Liver (tissue), 9 donors: Measurements from ENCODE around the gene YPEL3. TPM values are rescaled to one million over a fixed set of nuclear protein-coding genes. Genes with fewer than 3 reads are reported as not detected.

Source experiments
- DNase-seq: peaks from one replicate; pipeline ENCODE4 v3.0.0-alpha.2; 2017; ENCODE audit warnings: low spot score
- H3K27ac ChIP-seq, 2 donors: one replicate each; pipeline ENCODE4 v1.7.0; 2013; ENCODE audit warnings: inconsistent platforms in 2 of 2, low read length in 2 of 2, control low read depth in 1 of 2, low read depth in 1 of 2, mild to moderate bottlenecking in 1 of 2
- H3K27me3 ChIP-seq, 4 donors: one replicate each; pipeline versions ENCODE4 v1.6.1 to v1.7.0; 2013; ENCODE audit warnings: low read length in 3 of 4, inconsistent platforms in 1 of 4, mild to moderate bottlenecking in 1 of 4, moderate library complexity in 1 of 4; ENCODE audit not compliant: control insufficient read depth in 4 of 4, insufficient read depth in 4 of 4
- H3K36me3 ChIP-seq, 4 donors: one replicate each; pipeline versions ENCODE4 v1.6.1 to v1.7.0; 2013; ENCODE audit warnings: low read length in 3 of 4, mild to moderate bottlenecking in 3 of 4, low read depth in 1 of 4, moderate library complexity in 1 of 4; ENCODE audit not compliant: control insufficient read depth in 4 of 4, insufficient read depth in 3 of 4
- H3K4me1 ChIP-seq, 4 donors: one replicate each; pipeline versions ENCODE4 v1.6.1 to v1.7.0; 2013; ENCODE audit warnings: low read length in 3 of 4, mild to moderate bottlenecking in 3 of 4, moderate library complexity in 1 of 4; ENCODE audit not compliant: control insufficient read depth in 4 of 4, insufficient read depth in 4 of 4
- H3K4me3 ChIP-seq, 3 donors: one replicate each; pipeline versions ENCODE4 v1.6.1 to v1.7.0; 2013; ENCODE audit warnings: low read length in 3 of 3, control low read depth in 1 of 3, low read depth in 1 of 3, mild to moderate bottlenecking in 1 of 3
- H3K9ac ChIP-seq, 2 donors: one replicate each; pipeline ENCODE4 v1.7.0; 2013; ENCODE audit warnings: low read length in 2 of 2, mild to moderate bottlenecking in 2 of 2, moderate library complexity in 2 of 2, control low read depth in 1 of 2, low read depth in 1 of 2
- H3K9me3 ChIP-seq, 4 donors: one replicate each; pipeline versions ENCODE4 v1.6.1 to v1.7.0; 2013; ENCODE audit warnings: low read length in 3 of 4; ENCODE audit not compliant: control insufficient read depth in 4 of 4
- ATF3 ChIP-seq: IDR thresholded peaks from 2 replicates; pipeline ENCODE4 v1.6.1; 2016; ENCODE audit warnings: antibody characterized with exemption
- CTCF ChIP-seq: fragments of 150-350 bp; IDR thresholded peaks from 2 replicates; pipeline ENCODE4 v1.5.1; 2017; ENCODE audit warnings: improper control_type of control experiment, low read depth, low read length; ENCODE audit not compliant: missing input control
- EGR1 ChIP-seq, 2 donors: IDR thresholded peaks; 2 replicates each; pipeline ENCODE4 v1.6.1; 2016 to 2018; ENCODE audit warnings: antibody characterized with exemption in 2 of 2, low read depth in 2 of 2
- FOXA1 ChIP-seq: IDR thresholded peaks from 2 replicates; pipeline ENCODE4 v1.6.1; 2016; ENCODE audit warnings: antibody characterized with exemption
- FOXA2 ChIP-seq: IDR thresholded peaks from 2 replicates; pipeline ENCODE4 v1.6.1; 2016; ENCODE audit warnings: antibody characterized with exemption
- GABPA ChIP-seq, 2 donors: IDR thresholded peaks in 1 of 2; conservative IDR thresholded peaks in 1 of 2; 2 replicates each; pipeline ENCODE4 v1.6.1; 2016; ENCODE audit warnings: antibody characterized with exemption in 2 of 2, mild to moderate bottlenecking in 1 of 2, moderate library complexity in 1 of 2
- HNF4A ChIP-seq, 2 donors: conservative IDR thresholded peaks; 2 replicates each; pipeline ENCODE4 v1.6.1; 2016; ENCODE audit warnings: antibody characterized with exemption in 2 of 2, mild to moderate bottlenecking in 2 of 2
- HNF4G ChIP-seq: IDR thresholded peaks from 2 replicates; pipeline ENCODE4 v1.6.1; 2016; ENCODE audit warnings: antibody characterized with exemption
- JUND ChIP-seq, 2 donors: IDR thresholded peaks; 2 replicates each; pipeline ENCODE4 v1.6.1; 2016; ENCODE audit warnings: antibody characterized with exemption in 2 of 2
- MAX ChIP-seq: IDR thresholded peaks from 2 replicates; pipeline ENCODE4 v1.6.1; 2016; ENCODE audit warnings: antibody characterized with exemption
- NR2F2 ChIP-seq: IDR thresholded peaks from 2 replicates; pipeline ENCODE4 v1.6.1; 2016; ENCODE audit warnings: antibody characterized with exemption
- RAD21 ChIP-seq, 2 donors: IDR thresholded peaks; 2 replicates each; pipeline ENCODE4 v1.6.1; 2016; ENCODE audit warnings: antibody characterized with exemption in 2 of 2, mild to moderate bottlenecking in 2 of 2
- RXRA ChIP-seq, 2 donors: IDR thresholded peaks; 2 replicates each; pipeline ENCODE4 v1.6.1; 2017 to 2018; ENCODE audit warnings: antibody characterized with exemption in 2 of 2, mild to moderate bottlenecking in 1 of 2
- SP1 ChIP-seq: IDR thresholded peaks from 2 replicates; pipeline ENCODE4 v1.6.1; 2018; ENCODE audit warnings: antibody characterized with exemption, mild to moderate bottlenecking
- TAF1 ChIP-seq: conservative IDR thresholded peaks from 2 replicates; pipeline ENCODE4 v1.6.1; 2016; ENCODE audit warnings: antibody characterized with exemption, mild to moderate bottlenecking
- YY1 ChIP-seq: IDR thresholded peaks from 2 replicates; pipeline ENCODE4 v1.6.1; 2016; ENCODE audit warnings: antibody characterized with exemption, mild to moderate bottlenecking
- ZBTB33 ChIP-seq: IDR thresholded peaks from 2 replicates; pipeline ENCODE4 v1.6.1; 2016; ENCODE audit warnings: antibody characterized with exemption
- WGBS: extraction: QIAGEN DNeasy Blood & Tissue Kit; methylation state at CpG from one replicate; pipeline ENCODE4 v1.1.7; 2013; 5-methylcytosine and 5-hydroxymethylcytosine counted together
- polyA plus RNA-seq, 2 donors: library from polyadenylated mRNA; stranded (reverse) in 1 of 2; unstranded in 1 of 2; fragments of 200-250 nt in 1 of 2; fragments of >200 nt in 1 of 2; fragmentation: Nextera tagmentation in 1 of 2; extraction: Ambion mirVana in 1 of 2; gene quantifications; one replicate each; pipeline versions ENCODE4 v1.2.1 to v1.2.3, GENCODE V29; 2013 to 2015
- total RNA-seq, 2 donors: library from RNA; depleted of rRNA; stranded (reverse); fragments of >200 nt; gene quantifications; one replicate each; pipeline ENCODE4 v1.2.3, GENCODE V29; 2014
- TF ChIP-seq, protein P1 (sequence below): IDR thresholded peaks from 2 replicates; pipeline ENCODE4 v1.6.1; 2016; ENCODE audit warnings: antibody characterized with exemption, mild to moderate bottlenecking
- donor health status: healthy.
- donor health status: healthy.
- donor health status: healthy.
- donor health status: healthy.
- donor health status: healthy.

Gene YPEL3
- total and polyA plus RNA-seq, 4 donors: 10.5 to 42.7 (median 24.5) TPM

DNA sequence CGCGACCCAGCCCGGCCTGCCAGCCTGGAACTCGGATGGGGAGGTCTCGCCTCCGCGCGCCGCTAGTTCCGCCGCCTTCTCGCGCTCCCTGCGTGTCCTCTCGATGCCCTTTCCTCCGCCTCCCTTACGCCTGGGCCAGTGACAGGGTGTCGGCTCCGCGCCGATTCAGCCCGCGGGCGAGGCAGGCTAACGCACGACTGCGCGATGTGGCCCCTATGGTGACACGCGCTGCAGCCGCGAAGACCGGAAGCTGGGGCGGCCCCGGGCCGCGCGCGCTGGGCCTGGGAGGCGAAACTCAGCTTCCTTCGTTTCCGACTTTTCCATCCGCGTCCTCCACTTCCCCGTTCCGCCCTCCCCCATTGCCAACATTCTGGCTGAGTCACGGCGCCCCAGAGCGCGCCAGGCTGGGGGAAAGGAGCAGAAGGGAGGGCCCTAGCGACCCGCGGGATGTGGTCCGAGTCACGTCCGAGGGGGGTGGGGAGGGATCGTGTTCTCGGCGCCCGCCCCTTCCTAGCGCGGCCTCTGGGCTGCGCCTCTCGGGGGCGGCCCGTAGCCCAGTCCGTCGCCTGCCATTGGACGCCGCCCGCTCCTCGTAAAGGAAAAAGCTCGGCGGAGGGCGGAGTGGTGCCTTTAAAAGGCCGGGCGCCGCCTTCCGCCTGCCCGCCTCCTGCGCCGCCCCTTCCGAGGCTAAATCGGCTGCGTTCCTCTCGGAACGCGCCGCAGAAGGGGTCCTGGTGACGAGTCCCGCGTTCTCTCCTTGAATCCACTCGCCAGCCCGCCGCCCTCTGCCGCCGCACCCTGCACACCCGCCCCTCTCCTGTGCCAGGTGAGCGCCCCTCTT, 30.7 kb downstream of the YPEL3 start, which contains the start of gene ALDOA:
Gene ALDOA (plus strand): TSS at position 659 of the 841 bp plus-strand sequence. CDS start 1,138 bp downstream, outside the sequence.
- under 1% methylated on average over 99 of the region's 99 CpGs for WGBS
- H3K9me3 ChIP-seq: no peaks in the 10 kb centered on the region
- TF ChIP-seq ATF3: no peak
- peak; percentile 90 for TF ChIP-seq MAX
- peak; percentile 90 for TF ChIP-seq YY1
- TF ChIP-seq FOXA1: no peak
- TF ChIP-seq NR2F2: peak; percentile 65
- TF ChIP-seq GABPA (IDR thresholded peaks at IDR 0.05 in 1 of 2, conservative IDR thresholded peaks at IDR 0.05 in 1 of 2): peak; percentile 9 to 80
- TF ChIP-seq HNF4A (conservative IDR thresholded peaks at IDR 0.05): peak in 1 of 2 donors; percentile 34
- TF ChIP-seq SP1: peak; percentile 86
- peak; percentile 74 to 92 for TF ChIP-seq EGR1 (IDR thresholded peaks at IDR 0.05; ENCODE audit: low read depth in 2 of 2)
- TF ChIP-seq TAF1: peak; percentile 71
- TF ChIP-seq CTCF: no peak
- TF ChIP-seq RAD21 (IDR thresholded peaks at IDR 0.05): no peak
- TF ChIP-seq JUND (IDR thresholded peaks at IDR 0.05): peak; percentile 39 to 78
- TF ChIP-seq RXRA (IDR thresholded peaks at IDR 0.05): peak; percentile 72 to 74
- TF ChIP-seq ZBTB33: peak; percentile 81
- TF ChIP-seq FOXA2: no peak
- no peak for TF ChIP-seq HNF4G
- TF ChIP-seq, protein P1, sequence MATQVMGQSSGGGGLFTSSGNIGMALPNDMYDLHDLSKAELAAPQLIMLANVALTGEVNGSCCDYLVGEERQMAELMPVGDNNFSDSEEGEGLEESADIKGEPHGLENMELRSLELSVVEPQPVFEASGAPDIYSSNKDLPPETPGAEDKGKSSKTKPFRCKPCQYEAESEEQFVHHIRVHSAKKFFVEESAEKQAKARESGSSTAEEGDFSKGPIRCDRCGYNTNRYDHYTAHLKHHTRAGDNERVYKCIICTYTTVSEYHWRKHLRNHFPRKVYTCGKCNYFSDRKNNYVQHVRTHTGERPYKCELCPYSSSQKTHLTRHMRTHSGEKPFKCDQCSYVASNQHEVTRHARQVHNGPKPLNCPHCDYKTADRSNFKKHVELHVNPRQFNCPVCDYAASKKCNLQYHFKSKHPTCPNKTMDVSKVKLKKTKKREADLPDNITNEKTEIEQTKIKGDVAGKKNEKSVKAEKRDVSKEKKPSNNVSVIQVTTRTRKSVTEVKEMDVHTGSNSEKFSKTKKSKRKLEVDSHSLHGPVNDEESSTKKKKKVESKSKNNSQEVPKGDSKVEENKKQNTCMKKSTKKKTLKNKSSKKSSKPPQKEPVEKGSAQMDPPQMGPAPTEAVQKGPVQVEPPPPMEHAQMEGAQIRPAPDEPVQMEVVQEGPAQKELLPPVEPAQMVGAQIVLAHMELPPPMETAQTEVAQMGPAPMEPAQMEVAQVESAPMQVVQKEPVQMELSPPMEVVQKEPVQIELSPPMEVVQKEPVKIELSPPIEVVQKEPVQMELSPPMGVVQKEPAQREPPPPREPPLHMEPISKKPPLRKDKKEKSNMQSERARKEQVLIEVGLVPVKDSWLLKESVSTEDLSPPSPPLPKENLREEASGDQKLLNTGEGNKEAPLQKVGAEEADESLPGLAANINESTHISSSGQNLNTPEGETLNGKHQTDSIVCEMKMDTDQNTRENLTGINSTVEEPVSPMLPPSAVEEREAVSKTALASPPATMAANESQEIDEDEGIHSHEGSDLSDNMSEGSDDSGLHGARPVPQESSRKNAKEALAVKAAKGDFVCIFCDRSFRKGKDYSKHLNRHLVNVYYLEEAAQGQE: peak; percentile 95

More for the DNA sequence above, 30.7 kb downstream of the YPEL3 start, which contains the start of gene ALDOA:
- Histone ChIP-seq H3K4me3 (peak within 1 kb of the TSS; percentile 73 to 97 (median 83)), H3K27me3 (no peaks in the 10 kb centered on the region), H3K9ac (peak within 1 kb of the TSS; percentile 96 to 99), H3K36me3 (peaks cover 11 to 27% (median 26%) of the 10 kb centered on the region in 4 donors), H3K4me1 (peaks cover 0 to 34% (median 14%) of the 10 kb centered on the region in 4 donors), H3K27ac (peak within 1 kb of the TSS; percentile 99 to 100)
- peak; percentile 93 for DNase-seq
